Fibroblast of gingiva (primary cell): ENCODE results near the gene MPRIP.
A peak's percentile ranks its signal among the peaks of the same experiment; 100 is the strongest.
"Not testable (repeated sequence)": the region's sequence is repeated elsewhere in the genome, so short reads cannot be mapped to it uniquely, and the experiment has no call there.

ENCODE experiments used
- DNase-seq: peaks from one replicate; pipeline ENCODE4 v3.0.0-alpha.2; 2011; ENCODE audit warnings: low read depth

MPRIP gene

DNA sequence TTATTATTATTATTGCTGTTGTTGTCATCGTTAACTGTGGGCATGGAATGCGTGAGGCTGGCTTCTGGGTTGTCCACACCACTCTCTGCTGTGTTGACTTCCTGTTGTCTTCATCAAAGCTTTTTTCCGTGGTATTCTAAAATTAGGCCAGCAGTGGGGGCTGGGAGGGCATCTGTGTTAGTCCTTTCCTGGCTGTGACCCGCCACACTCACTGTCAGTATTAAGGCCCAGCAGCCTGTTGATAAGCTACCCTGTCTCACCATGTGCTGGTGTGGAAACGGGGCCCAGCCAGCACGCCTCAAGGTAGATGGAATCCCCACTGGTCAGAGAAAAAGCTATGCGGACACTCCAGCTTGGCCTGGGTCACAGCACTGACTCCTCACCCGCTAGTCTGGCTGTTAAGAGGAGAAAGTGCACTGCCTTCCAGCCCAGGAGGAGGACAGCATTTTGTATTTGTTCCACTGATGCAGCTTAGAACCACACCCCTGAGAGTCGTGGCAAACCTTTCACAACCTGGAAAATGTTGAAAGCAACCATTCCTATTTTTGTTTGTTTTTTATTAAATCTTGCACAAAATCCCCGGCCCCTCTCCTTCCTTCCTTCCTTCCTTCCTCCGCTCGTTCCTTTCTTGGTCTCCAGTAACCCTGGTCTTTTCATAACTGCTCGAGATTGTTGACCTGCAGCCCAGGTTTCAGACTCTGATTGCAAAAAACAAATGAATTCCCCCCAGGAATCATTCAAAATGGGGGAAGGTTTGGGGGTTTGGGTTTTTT is 142.9 kb downstream of the MPRIP start:
- DNase-seq, result not testable (repeated sequence)

DNA sequence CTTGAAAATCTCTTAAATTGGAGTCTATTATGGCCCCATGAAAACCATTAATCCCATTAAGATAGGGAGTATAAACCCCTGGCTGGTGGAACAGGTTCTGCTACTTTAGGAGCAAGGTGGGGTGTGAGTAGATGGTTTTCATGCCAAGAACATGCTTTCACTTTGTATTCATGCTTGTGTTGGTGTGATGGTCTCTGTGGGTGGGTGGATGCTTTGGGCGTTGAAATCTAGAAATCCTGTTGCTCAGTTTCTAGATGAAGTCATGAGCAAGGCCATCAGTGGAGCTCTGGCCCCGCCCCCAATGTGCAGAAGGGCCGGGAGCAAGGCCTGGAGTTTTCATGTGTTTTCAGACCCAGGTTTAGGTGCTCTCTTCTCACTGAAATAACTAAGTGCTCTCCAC is 143.8 kb downstream of the MPRIP start:
- no peak for DNase-seq

DNA sequence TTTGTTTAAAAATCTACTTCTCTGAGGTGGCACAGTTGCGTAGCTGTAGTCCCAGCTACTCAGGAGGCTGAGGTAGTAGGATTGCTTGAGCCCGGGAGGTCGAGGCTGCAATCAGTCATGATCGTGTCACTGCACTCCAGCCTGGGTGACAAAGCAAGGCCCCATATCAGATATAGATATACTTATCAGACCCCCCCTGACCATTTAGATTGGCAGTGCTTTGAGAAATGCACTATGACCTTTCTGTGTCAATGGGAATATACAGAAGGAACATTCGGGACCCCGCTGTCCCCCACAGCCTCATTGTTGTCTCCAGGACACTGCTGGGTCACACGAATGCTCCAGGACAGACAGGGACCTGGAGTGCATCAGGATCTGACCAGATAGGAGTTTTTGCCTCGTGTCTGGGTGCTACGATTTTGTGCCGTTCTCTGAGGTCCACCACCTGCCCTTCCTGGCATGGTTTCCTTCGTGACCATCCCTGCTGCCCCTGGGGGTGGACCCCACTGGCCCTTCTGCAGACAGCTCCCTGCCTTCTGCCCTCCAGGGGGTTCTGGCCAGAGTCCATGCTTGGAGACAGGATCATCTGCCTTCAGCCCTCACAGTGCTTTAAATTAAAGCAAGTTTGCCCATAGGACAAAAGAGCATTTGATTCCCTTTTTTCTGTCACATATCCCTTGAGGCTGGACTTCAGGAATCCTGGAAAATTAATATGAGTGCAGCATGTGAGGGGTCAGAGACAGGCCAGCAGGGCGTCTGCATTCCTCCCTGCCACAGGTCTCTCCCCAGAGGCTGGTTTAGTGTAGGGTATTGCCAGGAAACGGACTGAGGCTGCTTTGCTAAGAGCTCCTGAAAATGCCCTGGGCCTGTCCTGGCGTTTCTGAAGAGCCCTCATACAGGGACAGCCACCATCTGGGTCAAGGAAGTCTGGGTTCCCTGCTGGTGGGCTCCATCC is 144.6 kb downstream of the MPRIP start:
- no peak for DNase-seq

DNA sequence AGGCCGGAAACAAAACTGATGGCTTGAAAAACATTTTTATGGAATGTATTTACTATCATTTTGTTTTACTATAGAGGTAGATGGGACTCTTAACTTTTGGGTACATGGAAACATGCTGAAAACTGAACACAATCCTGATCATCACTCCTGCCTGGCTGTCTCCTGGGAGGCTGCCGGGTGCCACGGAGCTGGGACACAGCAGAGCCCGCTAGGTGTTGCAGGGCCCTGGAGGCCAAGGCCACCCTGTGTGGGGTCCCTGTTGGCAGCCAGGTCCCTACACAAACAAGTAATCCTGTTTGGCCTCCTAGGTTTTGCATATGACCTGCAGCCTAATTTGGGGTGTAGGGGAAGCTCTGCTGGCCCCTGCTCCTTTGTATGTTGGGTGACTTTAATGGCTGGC is 146.3 kb downstream of the MPRIP start:
- no peak for DNase-seq

DNA sequence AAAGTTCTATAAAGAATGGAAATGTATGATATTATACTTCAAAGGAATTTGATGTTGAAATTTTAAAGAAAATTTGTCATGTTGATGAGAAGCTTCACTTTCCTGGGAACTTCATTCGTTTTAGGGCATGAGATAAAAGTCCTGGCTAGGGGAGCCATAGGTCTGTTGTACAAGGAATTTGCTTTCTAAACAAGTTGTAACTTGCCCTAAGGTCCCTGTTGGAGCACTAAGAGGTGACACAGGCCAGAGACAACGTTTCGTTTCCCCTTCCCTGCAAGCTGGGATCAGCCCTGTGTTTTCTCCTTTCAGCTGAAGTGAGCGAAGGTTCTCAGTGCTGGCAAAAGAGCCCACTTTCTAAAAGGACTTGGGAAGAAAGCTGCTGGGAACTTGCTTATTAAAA is 147.3 kb downstream of the MPRIP start:
- DNase-seq, result no peak

DNA sequence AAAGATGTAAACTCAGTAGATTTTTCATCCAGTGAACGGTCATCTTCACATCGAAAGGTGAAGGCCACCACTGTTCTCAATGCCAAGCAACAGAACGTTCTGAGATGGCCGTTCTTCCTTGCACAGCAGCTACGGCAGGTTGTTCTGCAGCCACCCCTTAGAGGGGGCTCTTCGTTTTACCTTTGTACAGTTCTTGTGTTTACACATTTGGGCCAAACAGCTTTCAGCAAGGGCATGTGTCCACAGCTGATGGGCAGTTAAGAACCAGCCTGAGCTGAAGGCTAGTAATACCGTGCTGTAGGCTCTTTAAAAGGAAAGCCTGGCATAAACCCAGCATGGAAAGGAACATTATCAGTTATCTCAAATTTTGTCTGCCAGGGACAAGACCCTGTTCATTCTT is 147.9 kb downstream of the MPRIP start:
- no peak for DNase-seq

DNA sequence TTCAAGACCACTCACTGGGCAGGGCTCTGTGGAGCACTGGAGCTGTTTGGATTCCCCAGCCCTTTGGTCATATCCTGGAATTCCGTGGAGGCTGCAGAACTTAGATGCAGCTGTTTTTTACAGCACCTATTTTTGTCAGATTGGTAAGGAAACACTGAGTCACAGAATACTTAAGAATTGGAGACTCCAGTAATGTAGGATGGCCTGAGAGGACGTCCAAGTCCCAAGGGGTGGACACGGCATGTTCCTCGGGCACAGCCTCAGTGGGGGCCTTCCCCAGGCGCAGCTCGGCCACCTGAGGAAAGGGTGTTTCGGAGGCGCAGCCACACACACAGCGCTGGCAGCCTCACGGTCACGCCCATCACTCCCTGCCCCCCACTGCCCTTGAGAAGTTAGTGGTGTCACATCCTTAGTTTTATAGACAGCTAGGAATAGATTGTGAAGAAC is 149.1 kb downstream of the MPRIP start:
- DNase-seq, result peak; percentile 41

DNA sequence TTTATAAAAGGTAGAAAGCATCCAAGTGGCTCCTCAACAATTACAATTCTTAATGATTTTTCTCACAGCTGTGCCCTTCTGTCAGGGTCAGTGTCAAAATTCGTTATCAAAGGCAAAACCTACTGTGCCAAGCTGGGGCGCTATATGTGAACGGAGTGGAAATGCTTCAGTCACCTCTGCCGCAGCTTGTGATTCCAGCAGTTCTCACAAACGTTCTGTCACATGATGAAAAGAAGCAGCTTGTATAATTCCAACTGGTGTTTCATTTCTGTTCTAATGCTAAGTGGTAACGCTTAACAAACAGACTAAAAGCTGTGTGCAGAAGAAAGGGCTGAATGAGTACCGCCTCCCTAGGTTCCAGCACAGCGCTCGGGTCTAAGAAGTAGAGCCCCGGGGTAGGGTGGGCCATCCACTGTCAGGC is 149.7 kb downstream of the MPRIP start:
- DNase-seq, result no peak

DNA sequence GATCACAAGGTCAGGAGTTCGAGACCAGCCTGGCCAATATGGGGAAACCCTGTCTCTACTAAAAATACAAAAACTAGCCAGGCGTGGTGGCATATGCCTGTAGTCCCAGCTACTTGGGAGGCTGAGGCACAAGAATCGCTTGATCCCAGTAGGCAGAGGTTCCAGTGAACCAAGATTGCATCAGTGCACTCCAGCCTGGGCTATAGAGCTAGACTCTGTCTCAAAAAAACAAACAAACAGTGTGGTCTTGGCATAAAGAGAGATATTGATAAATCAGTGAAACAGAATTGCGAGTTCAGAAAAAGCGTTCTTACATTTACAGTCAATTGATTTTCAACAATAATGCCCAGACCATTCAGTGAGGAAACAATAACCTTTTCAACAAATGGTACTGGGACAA is 153.2 kb downstream of the MPRIP start:
- DNase-seq, result not testable (repeated sequence)

DNA sequence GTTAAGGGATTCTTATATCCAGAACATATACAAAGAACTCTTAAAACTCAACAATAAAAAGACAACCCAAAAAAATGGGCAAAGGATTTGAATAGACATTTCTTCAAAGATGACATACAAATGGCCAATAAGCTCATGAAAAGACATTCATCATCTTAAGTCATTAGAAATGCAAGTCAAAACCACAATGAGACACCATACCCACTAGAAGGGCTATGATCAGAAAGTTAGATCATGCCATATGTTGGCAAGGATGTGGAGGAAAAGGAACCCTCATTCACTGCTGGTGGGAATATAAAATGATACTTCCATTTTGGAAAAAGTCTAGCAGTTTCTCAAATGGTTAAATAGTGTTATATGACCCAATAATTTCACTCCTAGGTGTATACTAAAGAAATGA is 154.5 kb downstream of the MPRIP start:
- DNase-seq, result no peak

DNA sequence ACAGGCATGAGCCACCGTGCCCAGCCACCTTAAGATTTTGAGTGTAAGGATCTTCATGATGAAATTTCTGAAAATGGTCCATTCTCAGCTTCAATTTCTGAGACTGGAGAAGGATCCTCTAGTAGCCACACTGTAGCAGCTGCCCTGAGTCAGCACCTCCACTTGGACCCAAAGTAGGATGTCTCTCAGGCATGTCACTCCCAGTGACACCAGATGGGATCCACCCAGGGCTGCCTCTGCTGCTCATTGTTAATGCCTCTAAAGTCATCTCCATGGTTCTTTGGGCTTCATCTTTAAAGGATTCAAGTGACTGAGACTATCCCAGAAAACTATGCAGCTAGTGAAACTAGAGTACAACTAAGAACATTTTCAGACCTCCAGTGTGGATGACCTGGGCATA is 156.0 kb downstream of the MPRIP start:
- DNase-seq, result no peak

DNA sequence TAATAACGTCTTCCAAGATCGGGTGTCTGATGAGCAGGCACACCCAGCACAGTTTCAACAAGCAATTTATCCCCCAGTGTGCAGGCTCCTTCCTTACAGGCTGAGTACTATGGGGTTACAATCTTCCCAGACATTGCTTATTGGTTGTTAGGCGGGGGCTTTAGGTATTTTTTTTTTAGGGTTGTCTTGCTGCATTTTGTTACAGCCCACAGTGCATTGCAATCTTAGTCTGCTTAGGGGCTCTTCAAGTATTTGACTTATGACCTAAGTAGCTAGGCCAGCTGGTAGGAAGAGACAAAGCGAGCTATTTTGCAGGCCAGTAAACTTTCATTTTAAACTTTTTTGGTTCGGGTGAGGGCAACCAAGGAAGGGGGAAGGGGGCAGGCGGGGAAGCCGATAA is 158.1 kb downstream of the MPRIP start:
- DNase-seq, result no peak

DNA sequence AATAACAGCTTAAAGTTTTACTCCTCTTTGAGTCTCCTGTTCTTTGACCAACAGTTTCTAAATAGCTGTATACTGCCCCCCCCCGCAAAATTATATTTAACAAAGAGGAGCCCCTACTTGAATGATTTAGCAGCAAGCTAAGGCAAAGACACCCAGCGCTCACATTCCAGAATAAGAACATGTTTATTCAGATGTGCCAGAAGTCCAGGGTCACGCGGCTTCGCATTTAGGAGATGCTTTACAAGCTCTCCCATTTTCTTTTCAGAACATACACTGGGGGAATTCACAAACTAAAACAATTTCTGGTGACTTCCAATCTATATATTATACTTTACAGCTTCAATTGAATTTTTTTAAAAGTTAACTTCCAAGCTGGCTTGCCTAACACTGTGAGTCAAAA is 158.6 kb downstream of the MPRIP start:
- peak; percentile 29 for DNase-seq

DNA sequence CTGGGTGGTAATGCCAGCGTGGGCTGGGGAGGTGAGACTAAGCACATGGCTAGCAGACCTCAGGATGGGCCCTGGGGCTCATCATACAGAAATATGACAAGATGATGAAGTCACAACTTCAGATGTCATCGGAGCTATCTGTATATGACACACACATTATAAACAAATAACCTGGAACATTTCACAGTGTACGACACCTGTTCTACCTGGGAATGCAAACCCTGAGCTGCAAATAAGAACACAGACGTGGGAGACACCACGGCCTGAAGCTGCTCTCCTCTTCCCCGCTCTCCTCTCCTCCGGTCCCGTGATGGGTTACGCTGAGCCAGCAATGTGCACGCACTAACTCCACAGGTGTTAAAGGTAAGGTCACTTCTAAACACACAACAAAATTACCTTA is 159.0 kb downstream of the MPRIP start:
- no peak for DNase-seq

DNA sequence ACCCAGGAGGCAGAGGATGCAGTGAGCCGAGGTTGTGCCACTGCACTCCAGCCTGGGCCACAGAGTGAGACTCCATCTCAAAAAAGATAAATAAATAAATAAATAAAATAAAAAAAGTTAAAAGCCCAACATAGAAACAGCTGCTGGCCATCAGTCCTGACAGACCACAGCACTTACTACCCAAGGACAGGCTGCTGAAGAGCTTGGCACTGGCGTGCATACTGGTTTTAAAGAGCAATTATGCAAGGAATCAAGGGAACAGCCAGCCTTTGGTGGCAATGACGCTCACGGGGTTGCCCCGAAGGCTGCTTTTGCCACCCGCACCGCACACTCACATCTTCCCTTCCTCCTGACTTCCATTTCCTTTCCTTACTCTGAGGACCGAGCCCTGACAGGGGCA is 159.7 kb downstream of the MPRIP start:
- DNase-seq, result peak; percentile 26

DNA sequence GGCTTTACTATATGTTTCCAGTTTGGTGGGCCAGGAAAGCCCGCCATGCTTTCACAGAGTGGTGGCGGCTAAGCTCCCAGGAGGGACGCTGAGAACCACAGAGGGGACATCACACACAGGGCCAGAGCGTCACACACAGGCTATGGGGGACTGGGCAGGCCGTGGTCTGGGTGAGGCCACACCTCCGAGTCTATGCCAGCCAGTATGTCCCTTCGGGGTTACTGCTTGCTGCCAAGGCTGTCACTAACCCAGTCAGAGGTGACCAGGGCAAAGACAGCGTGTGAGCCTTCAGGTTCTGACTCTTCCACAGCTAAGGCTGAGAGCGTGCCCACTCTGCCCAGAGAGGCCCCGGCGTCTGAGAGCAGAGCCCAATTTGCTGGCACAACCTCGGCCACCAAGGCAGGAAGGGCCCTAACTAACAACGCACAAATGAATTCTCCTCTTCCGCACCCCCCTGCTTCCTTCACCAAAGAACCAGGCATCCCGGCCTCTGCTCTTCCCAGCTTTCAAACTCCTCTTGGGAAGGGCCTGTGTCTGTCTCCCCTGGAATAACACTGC is 161.0 kb downstream of the MPRIP start:
- no peak for DNase-seq

DNA sequence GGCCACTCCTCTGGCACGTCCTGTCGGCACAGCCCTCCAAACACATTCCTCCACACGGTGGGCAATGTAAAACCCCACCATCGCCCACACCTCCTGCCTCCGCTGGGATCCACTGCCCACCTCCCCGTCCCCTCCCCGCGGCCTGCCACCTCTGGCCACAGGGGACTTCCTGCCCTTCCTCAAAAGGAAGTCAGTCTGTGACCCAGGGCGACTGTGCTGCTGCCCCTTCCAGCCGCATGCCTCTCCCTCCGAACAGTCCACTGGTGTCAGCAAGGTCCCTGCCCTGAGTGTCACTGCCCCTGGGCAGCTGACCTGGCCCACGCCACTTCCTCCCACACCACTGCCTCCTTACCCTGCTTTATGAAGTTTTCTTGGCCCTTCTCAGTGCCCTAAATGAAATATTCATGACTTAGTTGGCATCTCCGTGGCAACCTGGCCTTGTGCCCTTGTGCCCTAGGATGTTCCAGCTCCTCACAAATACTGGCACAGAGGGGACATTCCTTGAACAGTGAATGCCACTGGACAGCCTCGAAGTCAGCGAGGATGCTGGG is 161.9 kb downstream of the MPRIP start:
- DNase-seq, result peak; percentile 56

DNA sequence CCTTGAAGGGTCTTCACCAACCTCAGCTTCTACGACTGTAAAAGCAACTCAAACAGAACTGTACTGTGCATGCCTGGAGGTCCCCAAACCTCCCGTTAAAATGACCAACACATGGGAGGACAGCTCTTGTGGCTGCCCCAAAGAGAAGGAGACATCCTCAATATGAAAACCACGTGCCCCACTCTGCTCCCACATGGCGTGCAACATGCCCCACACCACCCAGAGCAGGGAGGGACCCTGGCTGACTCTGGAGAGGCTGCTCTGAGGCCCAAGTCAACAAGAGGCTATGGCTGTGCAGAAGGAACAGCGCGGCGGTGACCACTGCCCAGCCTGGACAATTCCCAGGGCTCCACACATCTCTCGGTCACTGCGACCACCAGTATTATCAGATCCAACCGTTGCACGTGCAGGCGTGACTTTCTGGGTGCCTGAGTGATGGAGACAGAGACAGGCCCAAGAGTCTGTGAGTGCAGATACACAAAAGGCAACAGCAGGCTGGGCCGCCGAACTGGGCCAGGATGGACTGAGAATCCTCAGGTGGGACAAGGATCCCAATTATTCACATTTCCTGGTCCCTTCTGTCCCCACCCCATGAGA is 162.5 kb downstream of the MPRIP start:
- DNase-seq, result no peak

DNA sequence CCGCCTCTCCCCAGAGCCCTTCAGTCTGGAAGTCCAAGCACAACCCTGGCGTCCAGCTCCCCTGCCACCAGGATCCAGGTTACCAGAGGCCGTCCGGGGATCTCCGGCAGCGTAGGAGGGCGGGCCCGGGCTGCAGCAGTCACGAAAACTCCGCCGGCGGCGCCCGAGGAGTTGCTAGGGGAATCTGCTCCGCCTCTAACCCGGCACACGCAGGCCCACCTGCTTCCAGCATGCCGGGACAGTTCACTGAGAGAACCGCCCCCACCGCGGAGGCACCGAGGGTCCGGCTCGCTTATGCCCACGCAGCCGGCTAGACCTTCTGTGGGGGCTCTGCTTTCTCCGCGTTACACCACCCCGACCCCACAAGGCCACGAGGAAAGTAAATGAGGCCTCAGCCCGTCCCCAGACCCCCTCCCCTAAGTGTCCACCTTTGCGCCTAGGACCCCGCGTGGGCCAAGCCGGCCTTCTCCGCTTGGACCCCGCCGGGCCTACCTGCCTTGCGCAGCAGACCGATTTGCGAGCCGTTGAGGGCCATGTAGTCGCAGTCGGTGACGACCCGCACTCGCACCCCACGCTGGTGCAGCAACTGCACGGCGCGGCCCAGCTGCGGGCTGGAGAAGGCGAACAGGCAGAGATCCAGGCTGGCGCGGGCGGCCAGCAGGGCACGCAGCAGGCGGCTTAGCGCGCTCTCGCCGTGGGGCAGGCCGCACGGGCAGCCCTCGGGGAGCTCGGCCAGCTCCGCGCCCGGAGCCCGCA is 163.3 kb downstream of the MPRIP start:
- peak; percentile 33 for DNase-seq

DNA sequence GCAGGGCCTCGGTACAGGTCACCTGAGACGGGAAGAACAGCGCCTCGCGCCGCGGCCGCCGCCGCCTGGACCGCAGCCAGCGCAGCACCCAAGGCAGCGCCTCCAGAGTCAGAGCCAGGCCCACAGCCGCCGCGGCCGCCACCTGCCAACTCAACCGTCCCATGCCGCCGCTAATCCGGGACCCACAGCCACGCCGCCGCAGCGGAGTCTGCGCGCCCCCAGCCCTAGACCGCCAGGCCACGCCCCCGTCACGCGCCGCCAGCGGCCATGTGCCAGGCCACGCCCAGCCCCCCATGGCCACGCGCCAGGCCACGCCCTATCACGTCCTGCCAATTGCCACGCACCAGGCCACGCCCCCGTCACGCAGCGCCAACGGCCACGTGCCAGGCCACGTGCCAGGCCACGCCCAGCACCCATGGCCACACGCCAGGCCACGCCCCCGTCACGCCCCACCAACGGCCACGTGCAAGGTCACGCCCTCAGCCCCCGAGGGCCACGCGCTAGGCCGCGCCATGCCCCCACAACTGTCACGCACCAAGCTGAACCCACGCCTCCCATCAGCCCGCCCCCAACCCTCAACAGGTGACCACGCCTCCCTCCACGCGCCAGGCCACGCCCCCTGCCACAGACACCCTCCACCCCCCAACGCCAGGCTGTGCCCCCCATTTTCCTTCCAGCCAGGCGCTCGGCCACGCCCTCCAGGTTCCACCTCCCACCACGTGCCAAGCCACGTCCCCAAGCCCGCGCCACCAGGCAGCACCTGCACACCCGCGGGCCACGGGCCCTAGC is 164.1 kb downstream of the MPRIP start, which contains the start of gene PLD6:
PLD6 (minus strand) TSS at position 210 of the 789 bp plus-strand sequence; CDS start at position 163, 47 bp downstream.
- peak; percentile 68 for DNase-seq
